HG02884 (cell line): ENCODE data around the gene RUNX3.

Experiments
- ATAC-seq: cut with Tn5 transposase; IDR thresholded peaks from one replicate; pipeline ENCODE4 v1.9.1; 2021; ENCODE audit warnings: mild to moderate bottlenecking, moderate library complexity; ENCODE audit not compliant: unreplicated experiment

RUNX3 gene

DNA sequence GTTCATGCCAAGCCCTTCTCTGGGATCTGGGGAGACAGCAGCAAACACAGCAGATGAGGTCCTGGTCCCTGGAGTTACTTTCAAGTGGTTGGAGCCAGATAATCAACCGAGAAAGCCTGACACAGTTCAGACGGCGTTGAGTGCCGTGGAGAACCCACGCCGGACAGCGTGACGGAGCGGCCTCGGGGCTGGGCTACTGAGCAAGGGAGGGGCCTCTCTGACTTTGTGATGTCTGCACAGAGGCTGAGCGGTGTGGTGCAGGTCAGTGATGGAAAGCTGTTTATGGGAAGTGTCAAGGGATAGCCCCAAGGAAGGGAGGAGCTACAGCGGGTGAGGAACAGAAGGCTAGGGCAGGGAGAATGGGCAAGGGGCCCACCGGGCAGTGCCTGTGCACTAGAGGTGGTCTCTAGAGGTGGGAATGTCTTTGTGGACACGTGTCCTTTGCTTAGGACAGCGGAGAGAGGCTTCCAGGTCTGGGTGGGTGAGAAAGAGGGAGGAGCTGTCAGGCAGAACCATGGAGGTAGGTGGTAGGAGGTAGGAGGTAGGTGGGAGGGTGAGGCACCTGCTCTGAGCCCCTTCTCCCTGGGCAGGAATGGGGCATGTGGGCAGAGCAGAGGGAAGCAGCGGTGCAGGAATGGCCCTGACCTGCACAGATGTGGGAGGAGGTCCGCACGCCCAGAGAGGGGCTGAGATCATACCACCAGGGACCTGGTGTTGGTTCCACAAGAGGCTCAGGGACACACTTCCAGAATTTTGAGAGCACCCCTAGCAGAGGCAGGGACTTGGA, 62.8 kb downstream of the RUNX3 start:
- ATAC-seq = no peak

DNA sequence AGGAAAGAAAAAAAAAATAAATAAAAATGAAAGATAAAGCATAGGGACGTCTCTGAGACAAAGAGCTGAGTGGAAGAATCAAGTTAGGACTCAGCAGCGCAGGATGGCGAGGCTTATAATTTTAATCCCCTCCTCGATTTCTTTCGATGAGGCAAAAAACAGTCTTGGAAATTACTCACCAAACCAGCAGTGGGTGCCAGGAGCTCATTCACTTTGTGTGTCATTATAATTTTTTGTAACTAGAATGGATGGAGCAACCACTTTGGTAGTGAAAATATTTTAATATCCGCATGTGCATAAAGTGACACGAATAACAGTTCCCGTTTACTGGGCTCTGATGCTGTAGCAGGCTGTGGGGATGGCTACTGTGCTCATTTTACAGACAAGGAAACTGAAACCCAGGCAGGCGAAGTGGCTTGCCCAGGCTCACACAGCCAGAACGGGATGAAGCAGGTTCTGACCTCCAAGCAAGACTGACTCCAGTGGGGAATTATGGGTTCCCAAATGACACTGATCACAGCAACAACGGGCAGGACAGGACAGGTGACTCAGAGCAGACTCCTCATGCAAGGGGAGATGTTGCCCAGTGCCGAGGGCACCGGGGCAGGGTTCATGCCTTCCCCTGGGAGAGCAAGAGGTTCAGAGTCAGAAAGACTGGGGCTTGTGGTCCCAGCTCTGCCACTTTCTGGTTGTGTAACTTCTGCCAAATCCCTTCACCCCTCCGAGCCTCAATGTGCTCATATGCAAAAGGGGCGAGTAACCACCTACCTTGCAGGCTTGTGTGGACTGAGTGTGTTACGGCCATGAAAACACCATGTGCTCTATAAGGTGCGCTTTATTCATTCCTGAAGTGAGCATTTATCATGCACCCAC, 63.6 kb downstream of the RUNX3 start:
- ATAC-seq = no peak

DNA sequence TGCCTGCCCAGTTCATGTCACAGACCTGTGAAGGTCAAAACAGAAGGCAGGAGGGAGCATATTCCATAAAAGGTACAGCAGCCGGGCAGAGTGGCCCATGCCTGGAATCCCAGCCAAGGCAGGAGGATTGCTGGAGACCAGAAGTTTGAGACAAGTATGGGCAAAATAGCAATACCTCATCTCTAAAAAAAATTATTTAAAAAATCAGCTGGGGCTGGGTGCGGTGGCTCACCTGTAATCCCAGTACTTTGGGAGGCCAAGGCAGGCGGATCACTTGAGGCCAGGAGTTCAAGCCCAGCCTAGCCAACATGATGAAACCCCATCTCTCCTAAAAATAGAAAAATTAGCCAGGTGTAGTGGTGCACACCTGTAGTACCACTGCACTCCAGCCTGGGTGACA, 64.5 kb downstream of the RUNX3 start:
- ATAC-seq = no peak

DNA sequence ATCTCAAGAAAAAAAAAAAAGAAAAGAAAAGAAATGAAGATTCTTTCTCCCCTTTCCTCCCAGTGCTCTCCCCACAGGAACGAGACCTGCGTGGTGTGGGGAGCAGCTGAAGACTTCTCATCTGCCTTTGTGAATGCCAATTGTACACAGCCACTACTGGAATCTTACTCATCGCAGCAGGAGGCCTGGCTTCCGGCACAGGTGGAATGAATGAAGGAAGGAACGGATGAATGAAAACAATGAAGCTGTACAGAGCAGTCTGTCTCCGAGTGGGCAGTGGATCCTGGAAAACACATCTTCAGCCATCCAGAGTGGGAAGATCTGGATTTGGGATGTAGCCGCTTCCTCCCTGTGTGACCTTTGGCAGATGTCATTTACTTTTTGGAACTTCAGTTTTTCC, 64.9 kb downstream of the RUNX3 start:
- ATAC-seq = no peak

DNA sequence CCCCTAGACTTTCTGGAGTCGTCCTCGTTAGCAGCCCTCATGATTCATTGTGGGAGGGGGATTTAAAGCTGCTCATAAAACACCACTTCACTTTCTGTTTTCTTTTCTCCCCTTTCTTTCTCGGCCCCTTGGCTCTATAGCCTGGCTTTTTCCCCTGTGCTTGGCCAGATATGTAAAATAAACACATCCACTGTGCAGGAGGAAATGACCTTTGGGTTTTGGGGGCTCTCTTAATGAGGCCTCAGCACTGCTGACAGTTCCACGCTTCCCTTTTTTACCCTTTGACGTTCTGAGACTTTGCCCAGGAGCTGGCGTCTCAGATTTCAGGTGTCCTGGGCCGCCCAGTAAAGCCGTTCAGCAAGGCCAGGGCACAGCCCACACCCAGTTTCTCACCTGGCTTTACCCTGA, 65.7 kb downstream of the RUNX3 start:
- ATAC-seq = no peak

DNA sequence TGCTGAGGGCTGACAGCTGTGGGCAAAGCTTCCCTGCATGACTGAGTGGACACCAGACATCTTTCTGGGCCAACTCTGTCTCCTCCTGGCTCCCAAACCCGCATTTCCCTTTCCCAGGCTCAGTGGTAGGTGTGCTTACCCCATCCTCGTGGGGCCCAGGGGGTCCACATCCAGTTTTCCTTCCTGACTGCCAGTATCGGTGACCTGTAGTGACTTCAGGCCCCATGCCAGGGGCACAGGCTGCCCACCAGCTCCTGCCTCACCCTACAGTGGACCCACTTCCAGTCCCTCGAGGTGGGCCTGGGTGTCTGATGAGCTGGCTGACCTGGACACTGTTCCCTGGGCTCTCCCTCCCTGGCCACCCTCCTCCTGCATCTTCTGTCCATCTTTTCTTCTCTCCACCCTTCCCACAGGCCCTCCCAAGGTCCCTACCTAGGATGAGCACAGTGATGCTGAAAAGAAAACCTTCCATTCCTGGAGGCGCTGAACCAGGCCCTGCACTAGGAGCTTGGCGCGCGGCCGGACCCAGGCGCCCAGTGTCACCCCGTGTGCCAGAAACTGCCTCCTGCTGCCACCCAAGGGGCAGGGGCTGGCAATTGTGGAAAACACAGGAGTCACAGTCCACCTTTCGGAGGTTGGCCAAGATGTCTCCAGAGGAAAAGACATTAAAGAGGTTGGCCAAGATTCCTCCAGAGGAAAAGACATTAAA, 67.1 kb downstream of the RUNX3 start:
- no peak for ATAC-seq

DNA sequence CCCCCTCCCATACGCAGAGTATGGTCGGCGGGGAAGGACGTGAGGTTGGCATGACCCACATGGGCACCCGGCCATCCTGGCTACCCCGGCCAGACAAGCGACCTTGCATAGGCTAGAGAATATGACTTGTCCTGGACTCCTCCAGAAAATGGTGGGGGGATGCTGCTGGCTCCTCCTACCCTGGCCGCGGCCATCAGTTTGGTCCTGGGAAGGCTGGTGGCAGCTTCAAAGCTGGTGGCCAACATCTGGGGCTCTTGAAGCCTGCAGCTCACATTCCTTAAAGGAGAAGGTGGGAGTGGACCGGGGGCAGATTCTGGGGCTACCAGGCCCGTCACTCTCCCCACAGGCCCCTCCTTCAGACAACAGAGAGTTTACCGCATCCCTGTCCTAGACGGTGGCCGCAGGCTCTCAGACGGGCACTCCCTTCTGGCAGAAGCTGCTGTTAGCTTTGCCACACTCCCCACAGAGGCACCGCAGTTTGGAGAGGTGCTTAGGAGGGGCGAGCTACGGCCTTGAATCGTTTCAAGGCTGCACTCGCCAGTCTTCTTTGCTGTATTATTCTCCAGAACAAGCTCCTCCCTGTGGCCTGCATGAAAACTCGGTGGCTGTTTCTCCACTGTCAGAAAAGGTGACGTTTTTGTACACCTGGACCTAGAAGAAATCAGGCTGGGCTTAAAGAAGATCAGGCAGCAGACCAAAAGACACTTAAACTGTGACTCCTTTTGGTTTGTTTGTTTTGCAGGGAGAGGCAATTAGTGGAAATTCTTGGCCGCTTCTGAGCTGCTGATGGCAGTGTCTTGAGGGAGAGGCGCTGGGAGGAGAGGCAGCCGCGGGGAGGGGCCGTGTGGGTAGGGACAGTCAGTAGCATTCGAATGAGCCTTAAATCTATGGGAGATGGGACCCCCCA, 68.0 kb downstream of the RUNX3 start:
- ATAC-seq = no peak

DNA sequence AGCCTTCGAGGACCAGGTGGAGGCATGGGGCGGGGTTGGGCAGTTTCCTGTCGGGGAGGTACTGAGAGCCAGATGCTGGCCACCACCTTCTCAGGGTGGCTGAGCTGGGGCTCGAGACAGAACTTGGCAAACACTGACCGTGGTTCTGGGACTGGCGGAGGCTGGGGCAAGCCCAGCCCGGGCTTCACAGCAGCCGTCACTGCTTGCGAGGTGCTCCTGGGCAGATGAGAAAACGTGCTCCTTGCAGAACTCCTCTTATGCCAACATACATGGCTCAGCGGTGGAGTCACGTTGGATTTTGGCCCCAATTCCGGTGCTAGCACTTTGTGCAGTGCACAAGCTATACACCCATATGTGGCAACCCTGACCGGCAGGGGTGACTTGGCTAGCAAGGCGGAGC, 69.2 kb downstream of the RUNX3 start:
- ATAC-seq = no peak

DNA sequence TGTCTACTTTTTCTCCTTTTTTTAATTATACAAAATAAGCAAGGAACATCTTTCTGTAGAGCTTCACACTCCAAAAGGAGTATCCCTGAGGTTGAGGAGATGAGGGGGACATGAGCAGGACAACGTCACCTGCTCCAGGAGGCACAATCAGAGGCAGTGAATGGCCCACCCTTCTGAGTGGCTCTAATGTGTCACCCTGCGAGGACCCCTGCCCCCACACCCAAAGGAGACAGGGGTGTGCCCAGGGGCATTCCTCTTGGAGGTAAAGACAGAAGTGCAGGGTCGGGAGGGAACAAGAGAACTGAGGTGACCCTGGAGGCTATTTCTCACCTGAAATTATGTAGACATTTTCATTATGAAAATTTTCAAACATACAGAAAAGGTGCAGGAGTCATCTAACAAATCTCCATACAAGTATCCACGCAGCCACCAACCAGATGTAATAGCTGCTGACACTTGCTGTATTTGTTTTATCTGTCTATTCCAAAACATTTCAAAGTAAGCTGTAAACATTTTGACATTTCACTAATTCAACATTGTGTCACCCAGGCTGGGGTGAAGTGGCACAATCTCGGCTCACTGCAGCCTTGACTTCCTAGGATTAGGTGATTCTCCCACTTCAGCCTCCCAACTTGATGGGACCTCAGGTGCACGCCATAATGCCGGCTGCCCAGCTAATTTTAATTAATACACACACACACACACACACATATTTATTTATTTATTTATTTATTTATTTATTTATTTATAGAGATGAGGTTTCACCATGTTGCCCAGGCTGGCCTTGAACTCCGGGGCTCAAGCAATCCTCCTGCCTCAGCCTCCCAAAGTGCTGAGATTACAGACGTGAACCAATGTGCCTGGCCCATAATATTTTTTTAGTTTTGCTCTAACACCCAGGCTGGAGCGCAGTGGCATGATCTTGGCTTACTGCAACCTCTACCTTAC, 70.7 kb downstream of the RUNX3 start:
- no peak for ATAC-seq

DNA sequence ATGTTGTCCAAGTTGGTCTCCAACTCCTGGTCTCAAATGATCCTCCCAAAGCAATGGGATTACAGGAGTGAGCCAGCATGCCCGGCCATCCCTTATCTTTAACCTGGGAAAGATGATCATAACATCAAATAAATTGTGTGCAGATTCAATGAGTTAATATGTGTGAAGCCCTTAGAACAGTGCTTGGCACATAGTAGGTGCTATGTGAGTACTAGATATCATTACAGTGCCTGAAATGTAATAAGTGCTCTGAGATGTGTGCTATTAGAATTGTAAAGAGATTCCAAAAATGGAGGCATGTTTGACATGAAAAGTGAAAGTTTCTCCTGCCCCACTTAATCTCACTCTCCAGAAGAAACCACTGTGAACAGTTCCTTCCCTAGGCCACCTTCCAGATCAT, 71.8 kb downstream of the RUNX3 start:
- ATAC-seq = no peak

DNA sequence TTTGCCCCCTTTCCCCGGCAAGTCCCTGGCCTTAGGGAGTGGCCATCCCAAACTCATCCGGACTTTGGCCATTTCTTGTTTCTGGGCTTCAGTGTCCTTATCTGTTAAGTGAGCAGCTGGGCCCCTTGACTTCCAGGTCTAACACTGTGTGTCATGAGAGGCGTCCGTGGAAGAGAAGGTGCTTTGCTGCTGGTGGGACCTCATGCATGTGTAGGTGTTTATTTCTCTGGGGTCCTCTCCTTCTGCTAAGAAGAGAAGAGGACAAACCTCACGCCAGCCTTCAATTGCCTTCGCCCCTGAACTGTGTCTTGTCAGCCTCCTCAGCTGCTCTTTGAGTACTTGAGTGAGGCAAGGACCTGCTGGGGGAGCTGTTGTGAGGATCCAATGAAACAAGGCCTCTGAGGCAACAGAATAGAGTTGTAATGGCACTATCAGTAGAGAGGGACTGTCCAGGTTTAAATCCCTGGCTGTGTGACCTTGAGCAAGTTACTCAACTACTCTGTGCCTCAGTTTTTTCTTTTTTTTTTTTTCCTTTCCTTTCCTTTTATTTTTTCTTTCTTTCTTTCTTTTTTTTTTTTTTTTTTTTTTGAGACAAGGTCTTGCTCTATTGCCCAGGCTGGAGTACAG, 72.5 kb downstream of the RUNX3 start:
- no peak for ATAC-seq

DNA sequence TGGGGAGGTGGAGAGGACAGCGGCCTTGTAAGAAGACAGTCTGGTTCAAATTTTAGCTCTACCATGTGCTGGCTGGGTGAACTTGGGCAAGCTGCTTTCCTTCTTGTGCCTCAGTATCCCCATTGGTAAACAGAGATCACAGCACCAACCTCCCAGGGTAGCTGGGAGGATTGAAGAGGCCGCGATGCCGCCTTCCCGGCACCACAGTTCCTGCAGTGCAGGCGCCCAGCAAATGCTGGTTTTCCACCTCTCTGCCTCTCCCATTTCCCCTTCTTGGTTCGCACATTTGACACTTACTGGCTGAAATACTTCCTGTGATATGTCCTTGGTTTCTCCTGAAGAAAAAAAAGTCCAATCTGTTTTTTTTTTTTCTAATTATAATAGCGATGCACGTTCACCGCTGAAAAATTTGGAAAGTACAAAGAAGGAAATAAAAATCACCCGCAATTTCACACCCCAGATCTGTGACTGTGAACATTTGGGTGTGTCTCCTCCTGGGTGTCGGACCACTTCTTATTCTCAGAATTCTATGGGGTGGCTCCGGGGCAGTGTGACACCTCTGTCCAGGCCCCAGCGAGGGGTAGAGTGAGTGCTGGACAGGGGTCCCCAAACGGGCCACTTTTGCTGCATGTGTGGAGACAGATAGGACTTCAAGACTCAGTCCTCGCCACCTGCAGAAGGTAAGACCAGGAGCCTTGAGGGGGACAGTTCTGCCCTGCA, 73.1 kb downstream of the RUNX3 start:
- no peak for ATAC-seq

DNA sequence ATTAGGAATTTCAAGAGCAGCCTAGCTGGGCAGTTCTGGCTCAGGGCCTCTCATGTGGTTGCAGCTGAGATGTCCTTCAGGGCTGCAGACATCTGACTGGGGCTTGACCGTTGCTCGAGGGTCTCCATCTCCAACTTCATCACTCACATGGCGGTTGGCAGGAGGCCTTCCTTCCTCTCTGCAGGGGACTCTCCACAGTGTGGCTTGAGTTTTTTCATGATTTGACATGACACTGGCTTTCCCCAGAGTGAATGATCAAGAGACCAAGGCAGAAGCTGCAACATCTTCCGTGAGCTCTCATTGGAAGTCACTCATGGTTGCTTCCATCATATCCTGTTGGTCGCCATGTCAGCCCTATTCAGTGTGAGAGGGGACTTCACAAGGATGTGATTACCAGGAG, 74.6 kb downstream of the RUNX3 start:
- no peak for ATAC-seq

DNA sequence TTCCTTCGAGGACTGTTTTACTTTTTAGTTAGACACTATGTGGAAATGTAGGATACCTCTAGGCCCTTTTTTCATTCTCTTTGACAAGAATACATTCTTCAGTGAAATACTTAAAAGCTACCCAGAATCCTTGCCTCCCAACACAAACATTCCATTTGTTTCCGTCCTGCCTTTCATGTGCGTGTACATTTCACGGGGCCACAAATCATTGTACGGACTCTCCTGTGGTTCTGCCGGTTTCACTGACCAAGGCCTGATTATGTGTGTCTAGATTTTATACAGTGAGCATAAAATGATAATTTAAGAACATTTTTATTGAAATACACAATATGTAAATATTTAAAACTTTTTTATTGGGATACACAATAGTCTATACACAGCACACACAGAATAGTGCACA, 76.4 kb downstream of the RUNX3 start:
- no peak for ATAC-seq

DNA sequence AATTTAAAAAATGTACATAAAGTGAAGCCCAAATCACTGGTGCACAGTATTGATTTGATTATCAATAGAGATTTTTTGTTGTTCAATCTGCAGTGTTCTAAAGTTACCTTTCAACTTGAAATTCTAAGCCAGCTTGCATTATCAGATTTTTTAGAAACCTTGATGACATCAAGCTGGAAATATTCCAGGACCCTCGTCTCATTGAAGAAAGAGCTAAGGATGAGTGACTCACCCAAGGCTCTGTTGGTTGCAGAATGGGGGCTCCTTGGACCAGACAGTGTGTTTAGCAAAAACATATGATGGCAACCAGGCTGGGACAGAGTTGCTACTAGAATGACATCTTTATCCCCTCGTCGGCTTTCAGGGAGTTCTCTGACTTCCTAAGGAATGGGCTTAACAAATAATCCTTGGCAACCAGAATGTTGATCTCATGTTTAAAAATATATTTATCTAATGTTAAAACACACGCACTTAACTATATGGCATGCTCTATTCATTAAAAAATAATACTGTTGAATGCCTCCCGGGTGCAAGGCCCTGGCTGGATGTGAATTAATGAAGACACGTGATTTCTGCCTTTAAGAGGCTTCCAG, 79.7 kb downstream of the RUNX3 start:
- ATAC-seq = no peak

DNA sequence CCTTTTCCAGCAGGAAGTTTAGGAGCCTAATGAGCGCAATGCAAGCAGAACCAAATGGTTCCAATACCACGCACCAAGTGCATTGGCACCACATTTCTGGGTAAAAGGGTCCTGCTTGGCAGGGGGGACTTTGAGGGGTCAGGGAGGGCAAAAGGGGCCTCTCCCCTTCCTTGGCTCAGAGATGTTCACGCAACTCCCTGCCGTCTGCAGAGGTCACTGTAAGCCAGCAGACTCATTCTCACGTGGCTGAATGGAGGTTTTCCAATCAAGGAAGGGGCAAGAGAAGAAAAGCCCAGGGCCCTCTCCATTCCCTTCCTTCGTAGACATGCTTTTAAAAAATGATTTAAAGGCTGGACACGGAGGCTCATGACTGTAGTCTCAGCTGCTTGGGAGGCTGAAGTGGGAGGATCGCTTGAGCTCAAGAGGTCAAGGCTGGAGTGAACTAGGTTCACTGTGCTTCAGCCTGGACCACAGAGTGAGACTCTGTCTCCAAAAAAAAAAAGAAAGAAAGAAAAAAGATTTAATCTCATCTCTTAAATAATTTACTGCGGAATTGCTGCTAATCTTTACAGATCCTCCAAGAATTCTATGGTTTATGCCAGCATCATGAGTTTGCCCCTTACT, 80.3 kb downstream of the RUNX3 start:
- ATAC-seq = no peak
